Activated T-cell treated with anti-CD3 and anti-CD28 coated beads, Interleukin-2, amount 50 U/mL, for 72 hours (primary cell): ENCODE measurements around the gene TMEM248. TPM values are rescaled to one million over a fixed set of nuclear protein-coding genes. Genes with fewer than 3 reads are reported as not detected.
"Not testable (repeated sequence)": the region's sequence is repeated elsewhere in the genome, so short reads cannot be mapped to it uniquely, and the experiment has no call there.

ENCODE experiments used
- ATAC-seq, 2 donors: fragments of 150-1000 bp; cut with Tn5 transposase; replicated peaks in 1 of 2; 2 replicates each; pipeline ENCODE4 v1.10.0; 2021; ENCODE audit warnings: moderate library complexity in 2 of 2, mild to moderate bottlenecking in 1 of 2
- DNase-seq, 2 donors: peaks; one replicate each; pipeline ENCODE4 v3.0.0; 2021 to 2022; ENCODE audit warnings: mixed read lengths in 1 of 2
- H3K27ac Mint-ChIP-seq: one replicate; pipeline ENCODE4 v1.8.0; 2022; ENCODE audit warnings: mild to moderate bottlenecking, moderate library complexity, mixed read lengths
- H3K27me3 Mint-ChIP-seq: one replicate; pipeline ENCODE4 v1.8.0; 2022; ENCODE audit warnings: low read depth, mixed read lengths
- H3K36me3 Mint-ChIP-seq, 2 donors: one replicate each; pipeline ENCODE4 v1.8.0; 2022; ENCODE audit warnings: mixed read lengths in 2 of 2, mild to moderate bottlenecking in 1 of 2; ENCODE audit not compliant: insufficient read depth in 2 of 2
- H3K4me1 Mint-ChIP-seq: one replicate; pipeline ENCODE4 v1.8.0; 2022; ENCODE audit warnings: low read depth, mixed read lengths
- H3K4me3 Mint-ChIP-seq, 2 donors: one replicate each; pipeline ENCODE4 v1.8.0; 2022; ENCODE audit warnings: mild to moderate bottlenecking in 2 of 2, mixed read lengths in 2 of 2, moderate library complexity in 2 of 2
- H3K9me3 Mint-ChIP-seq, 2 donors: one replicate each; pipeline ENCODE4 v1.8.0; 2022; ENCODE audit warnings: mixed read lengths in 2 of 2
- total RNA-seq, 2 donors: library from RNA; stranded (reverse); gene quantifications; one replicate each; pipeline ENCODE4 v1.2.3, GENCODE V29; 2022

The TMEM248 gene
- total RNA-seq, 2 donors from 2014 or later: 71.4 to 83.8 TPM

GRCh38 chr7:66964411-66964810 lies 43.4 kb downstream of the TMEM248 start:
- H3K4me3 Mint-ChIP-seq: no peak overlapping the region
- ATAC-seq: no peak
- no peak overlapping the region for H3K27ac Mint-ChIP-seq
- no peaks in the 10 kb centered on the region for H3K27me3 Mint-ChIP-seq
- no peak for DNase-seq
- peaks cover 1 to 4% of the 10 kb centered on the region in 2 donors for H3K36me3 Mint-ChIP-seq
- no peaks in the 10 kb centered on the region for H3K4me1 Mint-ChIP-seq
- H3K9me3 Mint-ChIP-seq: no peaks in the 10 kb centered on the region

GRCh38 chr7:66967029-66967428 lies 46.0 kb downstream of the TMEM248 start:
- no peaks in the 10 kb centered on the region for H3K27me3 Mint-ChIP-seq
- ATAC-seq (no peak), DNase-seq (no peak)
- no peak overlapping the region for H3K4me3 Mint-ChIP-seq
- H3K27ac Mint-ChIP-seq: no peak overlapping the region
- no peaks in the 10 kb centered on the region for H3K36me3 Mint-ChIP-seq
- H3K4me1 Mint-ChIP-seq: no peaks in the 10 kb centered on the region
- H3K9me3 Mint-ChIP-seq: no peaks in the 10 kb centered on the region

GRCh38 chr7:66969001-66969400 lies 48.0 kb downstream of the TMEM248 start:
- H3K27ac Mint-ChIP-seq, ATAC-seq, H3K4me1 Mint-ChIP-seq, DNase-seq, H3K4me3 Mint-ChIP-seq, H3K9me3 Mint-ChIP-seq, H3K27me3 Mint-ChIP-seq, H3K36me3 Mint-ChIP-seq: not testable (repeated sequence)

GRCh38 chr7:66970310-66970709 lies 49.3 kb downstream of the TMEM248 start:
- ATAC-seq (no peak), DNase-seq (no peak)
- no peaks in the 10 kb centered on the region for H3K27me3 Mint-ChIP-seq

GRCh38 chr7:66974986-66975590 lies 54.1 kb downstream of the TMEM248 start:
- Mint-ChIP-seq H3K4me3 (no peak overlapping the region), H3K27me3 (no peaks in the 10 kb centered on the region), H3K4me1 (no peaks in the 10 kb centered on the region), H3K27ac (no peak overlapping the region), H3K36me3 (peaks cover 3 to 5% of the 10 kb centered on the region in 2 donors), H3K9me3 (peaks cover 3 to 4% of the 10 kb centered on the region in 2 donors)
- DNase-seq: no peak
- ATAC-seq: no peak

More at GRCh38 chr7:66970310-66970709, 49.3 kb downstream of the TMEM248 start:
- Mint-ChIP-seq H3K4me1 (no peaks in the 10 kb centered on the region), H3K36me3 (no peaks in the 10 kb centered on the region), H3K27ac (no peak overlapping the region), H3K9me3 (no peaks in the 10 kb centered on the region), H3K4me3 (no peak overlapping the region)

- H3K27me3 Mint-ChIP-seq, H3K27ac Mint-ChIP-seq, H3K9me3 Mint-ChIP-seq, H3K4me1 Mint-ChIP-seq, DNase-seq, H3K4me3 Mint-ChIP-seq, ATAC-seq: not testable (repeated sequence)
- peaks cover 10% of the 10 kb centered on the region in 2 donors for H3K36me3 Mint-ChIP-seq
Observed at GRCh38 chr7:66978312-66978711, 57.3 kb downstream of the TMEM248 start.

GRCh38 chr7:66979013-66979412 lies 58.0 kb downstream of the TMEM248 start:
- not testable (repeated sequence) for H3K4me3 Mint-ChIP-seq, H3K4me1 Mint-ChIP-seq, DNase-seq, H3K9me3 Mint-ChIP-seq, ATAC-seq, H3K27ac Mint-ChIP-seq, H3K27me3 Mint-ChIP-seq
- peaks cover 10% of the 10 kb centered on the region in 2 donors for H3K36me3 Mint-ChIP-seq

- H3K36me3 Mint-ChIP-seq: peaks cover 10% of the 10 kb centered on the region in 2 donors
- H3K9me3 Mint-ChIP-seq, H3K4me1 Mint-ChIP-seq, H3K27ac Mint-ChIP-seq, DNase-seq, ATAC-seq, H3K27me3 Mint-ChIP-seq, H3K4me3 Mint-ChIP-seq: not testable (repeated sequence)
Observed at GRCh38 chr7:66980336-66980735, 59.3 kb downstream of the TMEM248 start.

- H3K27ac Mint-ChIP-seq: not testable (repeated sequence)
Observed at GRCh38 chr7:66989552-66989951, 68.5 kb downstream of the TMEM248 start.

GRCh38 chr7:66994051-66994450 lies 73.0 kb downstream of the TMEM248 start:
- Mint-ChIP-seq H3K4me3 (peak overlapping the region; percentile 96 to 97), H3K4me1 (peaks cover 35% of the 10 kb centered on the region), H3K36me3 (peaks cover 8 to 28% of the 10 kb centered on the region in 2 donors)
- DNase-seq, ATAC-seq, H3K27ac Mint-ChIP-seq, H3K9me3 Mint-ChIP-seq, H3K27me3 Mint-ChIP-seq: not testable (repeated sequence)

More at GRCh38 chr7:66989552-66989951, 68.5 kb downstream of the TMEM248 start:
- H3K4me3 Mint-ChIP-seq, H3K9me3 Mint-ChIP-seq, H3K27me3 Mint-ChIP-seq, ATAC-seq, DNase-seq: not testable (repeated sequence)
- peaks cover 8 to 34% of the 10 kb centered on the region in 2 donors for H3K36me3 Mint-ChIP-seq
- peaks cover 21% of the 10 kb centered on the region for H3K4me1 Mint-ChIP-seq

GRCh38 chr7:66994691-66995049 lies 73.6 kb downstream of the TMEM248 start:
- not testable (repeated sequence) for H3K27me3 Mint-ChIP-seq, H3K9me3 Mint-ChIP-seq
- peak; percentile 53 to 56 for DNase-seq
- ATAC-seq: peak; percentile 59 to 60
- peaks cover 39% of the 10 kb centered on the region for H3K4me1 Mint-ChIP-seq
- peak overlapping the region; percentile 96 to 97 for H3K4me3 Mint-ChIP-seq
- peak overlapping the region; percentile 95 for H3K27ac Mint-ChIP-seq
- peaks cover 8 to 28% of the 10 kb centered on the region in 2 donors for H3K36me3 Mint-ChIP-seq

GRCh38 chr7:66995050-66995776 lies 74.2 kb downstream of the TMEM248 start, which contains the start of gene SBDS:
SBDS (minus strand) TSS chr7:66995586; CDS start chr7:66995417, 169 bp downstream.
- Mint-ChIP-seq H3K36me3 (peaks cover 8 to 28% of the 10 kb centered on the region in 2 donors), H3K4me1 (peaks cover 39% of the 10 kb centered on the region), H3K4me3 (peak within 1 kb of the TSS; percentile 96 to 98), H3K27ac (peak within 1 kb of the TSS; percentile 95)
- ATAC-seq (peak; percentile 70 to 72), DNase-seq (peak; percentile 93 to 95)
- H3K9me3 Mint-ChIP-seq, H3K27me3 Mint-ChIP-seq: not testable (repeated sequence)

GRCh38 chr7:66996444-66997191 lies 75.6 kb downstream of the TMEM248 start, which contains the start of gene TYW1:
TYW1 (plus strand) TSS chr7:66996833; CDS start chr7:66996979, 146 bp downstream.
- Mint-ChIP-seq H3K27ac (peak within 1 kb of the TSS; percentile 95), H3K4me3 (peak within 1 kb of the TSS; percentile 88 to 98), H3K4me1 (peaks cover 42% of the 10 kb centered on the region), H3K36me3 (peaks cover 8 to 18% of the 10 kb centered on the region in 2 donors)
- peak; percentile 98 for DNase-seq
- H3K27me3 Mint-ChIP-seq, H3K9me3 Mint-ChIP-seq: not testable (repeated sequence)
- peak; percentile 90 for ATAC-seq
